ENCODE measurements around the gene STK32C.

GRCh38 chr10:132283604-132284382 is 24.0 kb downstream of the STK32C start:
- no peak for TF ChIP-seq ZNF274 (IDR thresholded peaks at IDR 0.05; ENCODE audit: insufficient read depth, insufficient read length)
- TF ChIP-seq CTCF (IDR thresholded peaks at IDR 0.05 in 2 of 3, conservative IDR thresholded peaks at IDR 0.05 in 1 of 3; ENCODE audit: control insufficient read depth in 2 of 3, extremely low read depth in 1 of 3, insufficient read depth in 1 of 3, low read depth in 3 of 3, low read length in 3 of 3): no peak
- no peak for TF ChIP-seq PML (IDR thresholded peaks at IDR 0.05; ENCODE audit: low read length)
- no peak for TF ChIP-seq SIN3A (IDR thresholded peaks at IDR 0.05; ENCODE audit: low read depth, low read length)
- no peak for TF ChIP-seq SUZ12 (IDR thresholded peaks at IDR 0.05; ENCODE audit: unreplicated experiment)

Data from GM12878 (cell line).